Measurements from ENCODE around the gene EPB41L1.

Gene EPB41L1

GRCh38 chr20:36251426-36251825 lies 96.9 kb downstream of the EPB41L1 start:
- TF ChIP-seq POLR2AphosphoS5 (IDR thresholded peaks at IDR 0.05; ENCODE audit: low read depth, low read length) (no peak), SIN3A (IDR thresholded peaks at IDR 0.05; ENCODE audit: borderline replicate concordance, insufficient read depth, low read length) (no peak), FOXP2 (optimal IDR thresholded peaks at IDR 0.05; ENCODE audit: borderline replicate concordance, extremely low read depth, extremely low read length, insufficient read depth) (no peak), REST (IDR thresholded peaks at IDR 0.05; ENCODE audit: insufficient read depth in 1 of 2, low read depth in 2 of 2, low read length in 2 of 2) (no peak), TAF1 (IDR thresholded peaks at IDR 0.05; ENCODE audit: borderline replicate concordance, insufficient read depth, low read length) (no peak)

GRCh38 chr20:36252511-36252910 lies 98.0 kb downstream of the EPB41L1 start:
- no peak for TF ChIP-seq TAF1 (IDR thresholded peaks at IDR 0.05; ENCODE audit: borderline replicate concordance, insufficient read depth, low read length)
- TF ChIP-seq POLR2AphosphoS5 (IDR thresholded peaks at IDR 0.05; ENCODE audit: low read depth, low read length), result no peak
- no peak for TF ChIP-seq SIN3A (IDR thresholded peaks at IDR 0.05; ENCODE audit: borderline replicate concordance, insufficient read depth, low read length)
- no peak for TF ChIP-seq FOXP2 (optimal IDR thresholded peaks at IDR 0.05; ENCODE audit: borderline replicate concordance, extremely low read depth, extremely low read length, insufficient read depth)
- TF ChIP-seq REST (IDR thresholded peaks at IDR 0.05; ENCODE audit: insufficient read depth in 1 of 2, low read depth in 2 of 2, low read length in 2 of 2), result no peak

GRCh38 chr20:36253036-36253435 lies 98.5 kb downstream of the EPB41L1 start:
- no peak for TF ChIP-seq REST (IDR thresholded peaks at IDR 0.05; ENCODE audit: insufficient read depth in 1 of 2, low read depth in 2 of 2, low read length in 2 of 2)
- TF ChIP-seq POLR2AphosphoS5 (IDR thresholded peaks at IDR 0.05; ENCODE audit: low read depth, low read length), result no peak
- TF ChIP-seq FOXP2 (optimal IDR thresholded peaks at IDR 0.05; ENCODE audit: borderline replicate concordance, extremely low read depth, extremely low read length, insufficient read depth), result no peak
- no peak for TF ChIP-seq TAF1 (IDR thresholded peaks at IDR 0.05; ENCODE audit: borderline replicate concordance, insufficient read depth, low read length)
- no peak for TF ChIP-seq SIN3A (IDR thresholded peaks at IDR 0.05; ENCODE audit: borderline replicate concordance, insufficient read depth, low read length)

- no peak for TF ChIP-seq SIN3A (IDR thresholded peaks at IDR 0.05; ENCODE audit: borderline replicate concordance, insufficient read depth, low read length)
- TF ChIP-seq TAF1 (IDR thresholded peaks at IDR 0.05; ENCODE audit: borderline replicate concordance, insufficient read depth, low read length), result no peak
- no peak for TF ChIP-seq FOXP2 (optimal IDR thresholded peaks at IDR 0.05; ENCODE audit: borderline replicate concordance, extremely low read depth, extremely low read length, insufficient read depth)
- TF ChIP-seq REST (IDR thresholded peaks at IDR 0.05; ENCODE audit: insufficient read depth in 1 of 2, low read depth in 2 of 2, low read length in 2 of 2), result no peak
- TF ChIP-seq POLR2AphosphoS5 (IDR thresholded peaks at IDR 0.05; ENCODE audit: low read depth, low read length), result no peak
Observed at GRCh38 chr20:36254076-36254475, 99.5 kb downstream of the EPB41L1 start.

- TF ChIP-seq FOXP2 (optimal IDR thresholded peaks at IDR 0.05; ENCODE audit: borderline replicate concordance, extremely low read depth, extremely low read length, insufficient read depth) (no peak), SIN3A (IDR thresholded peaks at IDR 0.05; ENCODE audit: borderline replicate concordance, insufficient read depth, low read length) (no peak), TAF1 (IDR thresholded peaks at IDR 0.05; ENCODE audit: borderline replicate concordance, insufficient read depth, low read length) (no peak), POLR2AphosphoS5 (IDR thresholded peaks at IDR 0.05; ENCODE audit: low read depth, low read length) (no peak), REST (IDR thresholded peaks at IDR 0.05; ENCODE audit: insufficient read depth in 1 of 2, low read depth in 2 of 2, low read length in 2 of 2) (no peak)
Observed at GRCh38 chr20:36255445-36255844, 100.9 kb downstream of the EPB41L1 start.

Data from PFSK-1 (cell line).